ENCODE data around the gene IRF2BP2.

The IRF2BP2 gene

GRCh38 chr1:234655328-234656069 is 45.5 kb upstream of the IRF2BP2 start:
- no peak overlapping the region for H3K27ac ChIP-seq (ENCODE audit: low read depth, low read length)

GRCh38 chr1:234654002-234654733 is 44.2 kb upstream of the IRF2BP2 start:
- H2BK15ac ChIP-seq (replicated peaks; ENCODE audit: low read depth): no peak overlapping the region
- no peak overlapping the region for H4K8ac ChIP-seq (ENCODE audit: low read depth, low read length)
- H3K79me1 ChIP-seq (ENCODE audit: low read length): no peaks in the 10 kb centered on the region
- no peaks in the 10 kb centered on the region for H3K27me3 ChIP-seq (ENCODE audit: insufficient read depth, low read length, poor library complexity)
- no peak overlapping the region for H3K4ac ChIP-seq (ENCODE audit: low read depth, low read length)
- H3K23ac ChIP-seq (ENCODE audit: low read length): no peak overlapping the region
- no peaks in the 10 kb centered on the region for H3K36me3 ChIP-seq (ENCODE audit: control insufficient read depth, insufficient read depth, low read length)
- H3K18ac ChIP-seq (ENCODE audit: low read length): no peak overlapping the region
- no peak overlapping the region for H3K56ac ChIP-seq (ENCODE audit: low read length)
- no peak overlapping the region for H3K4me2 ChIP-seq (ENCODE audit: low read length)
- no peak overlapping the region for H2BK5ac ChIP-seq (ENCODE audit: low read length)
- no peak overlapping the region for H3K27ac ChIP-seq (ENCODE audit: low read depth, low read length)
- H3K4me1 ChIP-seq (ENCODE audit: control insufficient read depth, low read depth, low read length): no peaks in the 10 kb centered on the region
- WGBS (ENCODE audit: extremely low coverage, insufficient coverage, low lambda C conversion rate): no CpG with 5 or more reads among the region's 3 CpGs
- DNase-seq: no peak
- no peaks in the 10 kb centered on the region for H3K79me2 ChIP-seq (ENCODE audit: control insufficient read depth, insufficient read depth, low read length)
- H2BK120ac ChIP-seq (ENCODE audit: low read depth, low read length): no peak overlapping the region
- no peak overlapping the region for H3K9ac ChIP-seq (ENCODE audit: low read length)
- no peak overlapping the region for H3K4me3 ChIP-seq (ENCODE audit: low read length)
- no peak overlapping the region for H4K5ac ChIP-seq (ENCODE audit: low read length)
- no peak overlapping the region for H2AK5ac ChIP-seq (ENCODE audit: low read length)

More at GRCh38 chr1:234655328-234656069, 45.5 kb upstream of the IRF2BP2 start:
- Histone ChIP-seq H3K36me3 (ENCODE audit: control insufficient read depth, insufficient read depth, low read length) (no peaks in the 10 kb centered on the region), H2AK5ac (ENCODE audit: low read length) (no peak overlapping the region), H2BK15ac (replicated peaks; ENCODE audit: low read depth) (no peak overlapping the region), H3K4ac (ENCODE audit: low read depth, low read length) (no peak overlapping the region), H4K5ac (ENCODE audit: low read length) (no peak overlapping the region), H3K56ac (ENCODE audit: low read length) (no peak overlapping the region), H3K27me3 (ENCODE audit: insufficient read depth, low read length, poor library complexity) (no peaks in the 10 kb centered on the region), H3K18ac (ENCODE audit: low read length) (no peak overlapping the region), H4K8ac (ENCODE audit: low read depth, low read length) (no peak overlapping the region), H3K79me2 (ENCODE audit: control insufficient read depth, insufficient read depth, low read length) (no peaks in the 10 kb centered on the region), H3K79me1 (ENCODE audit: low read length) (no peaks in the 10 kb centered on the region), H3K9ac (ENCODE audit: low read length) (no peak overlapping the region), H3K4me3 (ENCODE audit: low read length) (no peak overlapping the region), H2BK5ac (ENCODE audit: low read length) (no peak overlapping the region), H3K23ac (ENCODE audit: low read length) (no peak overlapping the region), H3K4me1 (ENCODE audit: control insufficient read depth, low read depth, low read length) (no peaks in the 10 kb centered on the region), H3K4me2 (ENCODE audit: low read length) (no peak overlapping the region), H2BK120ac (ENCODE audit: low read depth, low read length) (no peak overlapping the region)
- no CpG with 5 or more reads among the region's 8 CpGs for WGBS (ENCODE audit: extremely low coverage, insufficient coverage, low lambda C conversion rate)
- peak; percentile 47 for DNase-seq

GRCh38 chr1:234649432-234650081 is 39.6 kb upstream of the IRF2BP2 start:
- Histone ChIP-seq H3K79me2 (ENCODE audit: control insufficient read depth, insufficient read depth, low read length) (no peaks in the 10 kb centered on the region), H3K23ac (ENCODE audit: low read length) (no peak overlapping the region), H3K18ac (ENCODE audit: low read length) (no peak overlapping the region), H2BK120ac (ENCODE audit: low read depth, low read length) (no peak overlapping the region), H3K4me3 (ENCODE audit: low read length) (no peak overlapping the region), H3K4me2 (ENCODE audit: low read length) (no peak overlapping the region), H3K36me3 (ENCODE audit: control insufficient read depth, insufficient read depth, low read length) (no peaks in the 10 kb centered on the region), H3K9ac (ENCODE audit: low read length) (no peak overlapping the region), H3K4me1 (ENCODE audit: control insufficient read depth, low read depth, low read length) (no peaks in the 10 kb centered on the region), H2AK5ac (ENCODE audit: low read length) (no peak overlapping the region), H2BK15ac (replicated peaks; ENCODE audit: low read depth) (no peak overlapping the region), H3K56ac (ENCODE audit: low read length) (no peak overlapping the region), H3K79me1 (ENCODE audit: low read length) (no peaks in the 10 kb centered on the region), H3K4ac (ENCODE audit: low read depth, low read length) (no peak overlapping the region), H3K27me3 (ENCODE audit: insufficient read depth, low read length, poor library complexity) (no peaks in the 10 kb centered on the region), H2BK5ac (ENCODE audit: low read length) (no peak overlapping the region), H3K27ac (ENCODE audit: low read depth, low read length) (no peak overlapping the region), H4K8ac (ENCODE audit: low read depth, low read length) (no peak overlapping the region), H4K5ac (ENCODE audit: low read length) (no peak overlapping the region)
- no CpG with 5 or more reads among the region's 3 CpGs for WGBS (ENCODE audit: extremely low coverage, insufficient coverage, low lambda C conversion rate)
- no peak for DNase-seq

GRCh38 chr1:234647758-234648157 is 37.8 kb upstream of the IRF2BP2 start:
- H3K4ac ChIP-seq (ENCODE audit: low read depth, low read length): no peak overlapping the region
- no peak overlapping the region for H2BK120ac ChIP-seq (ENCODE audit: low read depth, low read length)
- no peaks in the 10 kb centered on the region for H3K36me3 ChIP-seq (ENCODE audit: control insufficient read depth, insufficient read depth, low read length)
- WGBS (ENCODE audit: extremely low coverage, insufficient coverage, low lambda C conversion rate): no CpG with 5 or more reads among the region's 2 CpGs
- H4K5ac ChIP-seq (ENCODE audit: low read length): no peak overlapping the region
- H3K18ac ChIP-seq (ENCODE audit: low read length): no peak overlapping the region
- H3K4me2 ChIP-seq (ENCODE audit: low read length): no peak overlapping the region
- H2BK15ac ChIP-seq (replicated peaks; ENCODE audit: low read depth): no peak overlapping the region
- no peak overlapping the region for H4K8ac ChIP-seq (ENCODE audit: low read depth, low read length)
- H3K27me3 ChIP-seq (ENCODE audit: insufficient read depth, low read length, poor library complexity): no peaks in the 10 kb centered on the region
- no peak for DNase-seq
- H3K56ac ChIP-seq (ENCODE audit: low read length): no peak overlapping the region
- no peaks in the 10 kb centered on the region for H3K4me1 ChIP-seq (ENCODE audit: control insufficient read depth, low read depth, low read length)
- H3K9ac ChIP-seq (ENCODE audit: low read length): no peak overlapping the region
- H2BK5ac ChIP-seq (ENCODE audit: low read length): no peak overlapping the region
- H3K23ac ChIP-seq (ENCODE audit: low read length): no peak overlapping the region
- H3K79me1 ChIP-seq (ENCODE audit: low read length): no peaks in the 10 kb centered on the region
- H3K79me2 ChIP-seq (ENCODE audit: control insufficient read depth, insufficient read depth, low read length): no peaks in the 10 kb centered on the region
- H3K4me3 ChIP-seq (ENCODE audit: low read length): no peak overlapping the region
- H2AK5ac ChIP-seq (ENCODE audit: low read length): no peak overlapping the region
- H3K27ac ChIP-seq (ENCODE audit: low read depth, low read length): no peak overlapping the region

GRCh38 chr1:234647245-234647644 is 37.3 kb upstream of the IRF2BP2 start:
- Histone ChIP-seq H3K9ac (ENCODE audit: low read length) (no peak overlapping the region), H3K27me3 (ENCODE audit: insufficient read depth, low read length, poor library complexity) (no peaks in the 10 kb centered on the region), H3K4ac (ENCODE audit: low read depth, low read length) (no peak overlapping the region), H3K4me3 (ENCODE audit: low read length) (no peak overlapping the region), H3K27ac (ENCODE audit: low read depth, low read length) (no peak overlapping the region), H4K8ac (ENCODE audit: low read depth, low read length) (no peak overlapping the region), H2AK5ac (ENCODE audit: low read length) (no peak overlapping the region), H3K4me2 (ENCODE audit: low read length) (no peak overlapping the region), H3K79me1 (ENCODE audit: low read length) (no peaks in the 10 kb centered on the region), H3K56ac (ENCODE audit: low read length) (no peak overlapping the region), H3K79me2 (ENCODE audit: control insufficient read depth, insufficient read depth, low read length) (no peaks in the 10 kb centered on the region), H3K18ac (ENCODE audit: low read length) (no peak overlapping the region), H2BK15ac (replicated peaks; ENCODE audit: low read depth) (no peak overlapping the region), H3K4me1 (ENCODE audit: control insufficient read depth, low read depth, low read length) (no peaks in the 10 kb centered on the region), H4K5ac (ENCODE audit: low read length) (no peak overlapping the region), H3K36me3 (ENCODE audit: control insufficient read depth, insufficient read depth, low read length) (no peaks in the 10 kb centered on the region), H2BK5ac (ENCODE audit: low read length) (no peak overlapping the region), H3K23ac (ENCODE audit: low read length) (no peak overlapping the region), H2BK120ac (ENCODE audit: low read depth, low read length) (no peak overlapping the region)
- WGBS (ENCODE audit: extremely low coverage, insufficient coverage, low lambda C conversion rate): no CpG with 5 or more reads among the region's 3 CpGs
- DNase-seq: no peak
